ENCODE results near the gene C1QTNF8. TPM values are rescaled to one million over a fixed set of nuclear protein-coding genes. Genes with fewer than 3 reads are reported as not detected.
"Not testable (repeated sequence)": the region's sequence is repeated elsewhere in the genome, so short reads cannot be mapped to it uniquely, and the experiment has no call there.

Gene C1QTNF8
- total RNA-seq, 3 donors from 2014 or later (not counting 1 experiment from before 2014, with no cell fraction given): not detected

DNA sequence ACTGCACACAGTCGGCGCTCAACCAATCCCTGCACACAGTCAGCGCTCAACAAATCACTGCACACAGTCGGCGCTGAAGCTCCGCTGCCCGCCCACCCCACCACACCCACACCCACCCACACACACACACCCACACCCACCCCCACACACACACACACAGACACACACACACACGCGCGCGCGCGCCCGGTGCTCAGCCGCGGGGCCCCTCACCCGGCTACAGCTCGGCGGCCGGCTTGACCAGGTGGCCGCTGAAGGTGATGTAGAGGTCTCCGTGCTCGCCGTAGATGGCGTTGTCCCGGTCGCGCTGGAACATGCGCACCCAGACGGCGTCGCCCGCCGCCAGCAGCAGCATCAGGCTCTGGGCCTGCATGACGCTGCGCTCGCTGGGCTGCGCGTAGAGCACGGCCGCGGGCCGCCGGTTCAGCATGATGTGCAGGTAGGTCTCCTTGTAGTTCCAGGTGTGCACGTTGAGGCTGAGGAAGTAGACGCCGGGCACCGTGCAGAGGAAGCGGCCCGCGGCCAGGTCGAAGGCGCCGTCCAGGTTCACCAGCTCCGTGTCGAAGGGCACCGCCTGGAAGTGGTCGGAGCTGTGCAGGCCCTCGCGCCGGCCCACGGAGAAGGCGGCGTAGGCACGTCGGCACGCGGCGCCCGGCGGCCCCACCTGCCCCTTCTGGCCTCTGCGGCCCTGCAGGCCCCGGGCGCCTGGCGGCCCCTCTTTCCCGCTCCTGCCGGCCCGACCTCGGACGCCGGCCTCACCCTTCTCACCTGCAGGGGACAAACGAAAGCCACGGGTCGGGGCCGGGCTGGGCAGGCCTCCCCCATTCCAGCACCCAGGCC is 2.5 kb downstream of the C1QTNF8 start:
- peak in 1 of 3 donors; percentile 43 for ATAC-seq
- Histone ChIP-seq H3K27ac (ENCODE audit: low read length) (no peak overlapping the region), H3K36me3 (ENCODE audit: control insufficient read depth, insufficient read depth, low read length) (no peaks in the 10 kb centered on the region), H3K9me3 (ENCODE audit: control insufficient read depth, insufficient read depth, low read length) (no peaks in the 10 kb centered on the region), H3K4me1 (ENCODE audit: control insufficient read depth, insufficient read depth, low read length) (no peaks in the 10 kb centered on the region), H3K4me3 (ENCODE audit: low read length) (no peak overlapping the region), H3K27me3 (ENCODE audit: control insufficient read depth, insufficient read depth, low read length) (peaks cover 2% of the 10 kb centered on the region)
- TF ChIP-seq, protein P1, sequence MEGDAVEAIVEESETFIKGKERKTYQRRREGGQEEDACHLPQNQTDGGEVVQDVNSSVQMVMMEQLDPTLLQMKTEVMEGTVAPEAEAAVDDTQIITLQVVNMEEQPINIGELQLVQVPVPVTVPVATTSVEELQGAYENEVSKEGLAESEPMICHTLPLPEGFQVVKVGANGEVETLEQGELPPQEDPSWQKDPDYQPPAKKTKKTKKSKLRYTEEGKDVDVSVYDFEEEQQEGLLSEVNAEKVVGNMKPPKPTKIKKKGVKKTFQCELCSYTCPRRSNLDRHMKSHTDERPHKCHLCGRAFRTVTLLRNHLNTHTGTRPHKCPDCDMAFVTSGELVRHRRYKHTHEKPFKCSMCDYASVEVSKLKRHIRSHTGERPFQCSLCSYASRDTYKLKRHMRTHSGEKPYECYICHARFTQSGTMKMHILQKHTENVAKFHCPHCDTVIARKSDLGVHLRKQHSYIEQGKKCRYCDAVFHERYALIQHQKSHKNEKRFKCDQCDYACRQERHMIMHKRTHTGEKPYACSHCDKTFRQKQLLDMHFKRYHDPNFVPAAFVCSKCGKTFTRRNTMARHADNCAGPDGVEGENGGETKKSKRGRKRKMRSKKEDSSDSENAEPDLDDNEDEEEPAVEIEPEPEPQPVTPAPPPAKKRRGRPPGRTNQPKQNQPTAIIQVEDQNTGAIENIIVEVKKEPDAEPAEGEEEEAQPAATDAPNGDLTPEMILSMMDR (IDR thresholded peaks at IDR 0.05): no peak
- WGBS (ENCODE audit: insufficient coverage): 43% methylated on average over 85 of the region's 85 CpGs
- DNase-seq: no peak
- Mint-ChIP-seq H3K4me3 (no peak overlapping the region), H3K27ac (no peak overlapping the region), H3K9me3 (no peaks in the 10 kb centered on the region), H3K27me3 (ENCODE audit: low read depth in 2 of 2) (no peaks in the 10 kb centered on the region), H3K4me1 (no peaks in the 10 kb centered on the region), H3K36me3 (no peaks in the 10 kb centered on the region)
- intact Hi-C loops (cut with micrococcal nuclease): no loop called here

DNA sequence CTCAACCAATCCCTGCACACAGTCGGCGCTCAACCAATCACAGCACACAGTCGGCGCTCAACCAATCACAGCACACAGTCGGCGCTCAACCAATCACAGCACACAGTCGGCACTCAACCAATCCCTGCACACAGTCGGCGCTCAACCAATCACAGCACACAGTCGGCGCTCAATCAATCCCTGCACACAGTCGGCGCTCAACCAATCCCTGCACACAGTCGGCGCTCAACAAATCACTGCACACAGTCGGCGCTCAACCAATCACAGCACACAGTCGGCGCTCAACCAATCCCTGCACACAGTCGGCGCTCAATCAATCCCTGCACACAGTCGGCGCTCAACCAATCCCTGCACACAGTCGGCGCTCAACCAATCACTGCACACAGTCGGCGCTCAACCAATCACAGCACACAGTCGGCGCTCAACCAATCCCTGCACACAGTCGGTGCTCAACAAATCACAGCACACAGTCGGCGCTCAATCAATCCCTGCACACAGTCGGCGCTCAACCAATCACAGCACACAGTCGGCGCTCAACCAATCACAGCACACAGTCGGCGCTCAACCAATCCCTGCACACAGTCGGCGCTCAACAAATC is 3.3 kb downstream of the C1QTNF8 start:
- ATAC-seq: not testable (repeated sequence)

DNA sequence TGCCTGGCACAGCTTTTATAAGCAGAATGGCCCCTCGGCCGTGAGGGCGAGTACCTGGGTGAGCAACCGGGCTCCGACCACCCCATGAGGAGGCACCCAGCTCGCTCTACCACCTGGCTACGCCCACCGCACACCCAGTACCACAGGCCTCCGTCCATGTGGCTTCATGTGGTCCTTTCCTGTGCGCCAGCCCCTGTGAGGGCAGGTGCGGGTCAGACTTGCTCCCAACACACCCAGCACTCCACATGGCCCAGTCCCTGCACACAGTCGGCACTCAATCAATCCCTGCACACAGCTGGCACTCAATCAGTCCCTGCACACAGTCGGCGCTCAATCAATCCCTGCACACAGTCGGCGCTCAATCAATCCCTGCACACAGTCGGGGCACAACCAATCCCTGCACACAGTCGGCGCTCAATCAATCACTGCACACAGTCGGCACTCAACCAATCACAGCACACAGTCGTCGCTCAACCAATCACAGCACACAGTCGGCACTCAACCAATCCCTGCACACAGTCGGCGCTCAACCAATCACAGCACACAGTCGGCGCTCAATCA is 4.0 kb downstream of the C1QTNF8 start:
- H3K27me3 ChIP-seq (ENCODE audit: control insufficient read depth, insufficient read depth, low read length): peaks cover 2% of the 10 kb centered on the region
- no peak for ATAC-seq
- H3K4me3 Mint-ChIP-seq: no peak overlapping the region

More for the DNA sequence above, 3.3 kb downstream of the C1QTNF8 start:
- intact Hi-C loops (cut with micrococcal nuclease); H3K4me1 Mint-ChIP-seq; H3K9me3 Mint-ChIP-seq; H3K36me3 ChIP-seq (ENCODE audit: control insufficient read depth, insufficient read depth, low read length); H3K27ac ChIP-seq (ENCODE audit: low read length); H3K27me3 Mint-ChIP-seq (ENCODE audit: low read depth in 2 of 2); H3K27me3 ChIP-seq (ENCODE audit: control insufficient read depth, insufficient read depth, low read length); H3K4me3 ChIP-seq (ENCODE audit: low read length); DNase-seq; H3K4me1 ChIP-seq (ENCODE audit: control insufficient read depth, insufficient read depth, low read length); H3K9me3 ChIP-seq (ENCODE audit: control insufficient read depth, insufficient read depth, low read length); H3K36me3 Mint-ChIP-seq; H3K27ac Mint-ChIP-seq; H3K4me3 Mint-ChIP-seq: not testable (repeated sequence)
- 97% methylated on average over 24 of the region's 40 CpGs for WGBS (ENCODE audit: insufficient coverage)

More for the DNA sequence above, 4.0 kb downstream of the C1QTNF8 start:
- no peaks in the 10 kb centered on the region for H3K9me3 Mint-ChIP-seq
- no peaks in the 10 kb centered on the region for H3K36me3 Mint-ChIP-seq
- Histone ChIP-seq H3K4me1 (ENCODE audit: control insufficient read depth, insufficient read depth, low read length) (no peaks in the 10 kb centered on the region), H3K27ac (ENCODE audit: low read length) (no peak overlapping the region), H3K4me3 (ENCODE audit: low read length) (no peak overlapping the region), H3K36me3 (ENCODE audit: control insufficient read depth, insufficient read depth, low read length) (no peaks in the 10 kb centered on the region), H3K9me3 (ENCODE audit: control insufficient read depth, insufficient read depth, low read length) (no peaks in the 10 kb centered on the region)
- TF ChIP-seq, protein P1 (IDR thresholded peaks at IDR 0.05): no peak
- 96% methylated on average over 21 of the region's 27 CpGs for WGBS (ENCODE audit: insufficient coverage)
- no peak overlapping the region for H3K27ac Mint-ChIP-seq
- no peak for DNase-seq
- no peaks in the 10 kb centered on the region for H3K4me1 Mint-ChIP-seq
- intact Hi-C loops (cut with micrococcal nuclease): no loop called here
- H3K27me3 Mint-ChIP-seq (ENCODE audit: low read depth in 2 of 2): no peaks in the 10 kb centered on the region

Measured in natural killer cell (primary cell).